Measurements from ENCODE around the gene RTL5.

DNA sequence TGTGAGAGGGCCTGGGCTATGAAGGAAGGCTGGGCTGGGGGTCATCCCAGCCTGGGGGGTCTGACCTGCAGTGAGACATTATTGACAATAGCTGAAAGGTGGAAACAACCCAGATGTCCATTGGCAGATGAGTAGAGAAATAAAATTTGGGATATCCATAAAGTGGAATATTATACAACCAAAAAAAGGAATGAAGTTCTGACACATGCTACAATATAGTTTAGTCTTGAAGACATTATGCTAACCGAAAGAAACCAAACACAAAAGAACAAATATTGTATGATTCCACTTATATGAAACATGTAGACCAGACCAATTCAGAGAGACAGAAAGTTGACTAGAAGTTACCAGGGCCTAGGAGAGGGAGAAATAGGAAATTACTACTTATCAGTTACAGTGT is 44.7 kb downstream of the RTL5 start:
- TF ChIP-seq, protein P1, sequence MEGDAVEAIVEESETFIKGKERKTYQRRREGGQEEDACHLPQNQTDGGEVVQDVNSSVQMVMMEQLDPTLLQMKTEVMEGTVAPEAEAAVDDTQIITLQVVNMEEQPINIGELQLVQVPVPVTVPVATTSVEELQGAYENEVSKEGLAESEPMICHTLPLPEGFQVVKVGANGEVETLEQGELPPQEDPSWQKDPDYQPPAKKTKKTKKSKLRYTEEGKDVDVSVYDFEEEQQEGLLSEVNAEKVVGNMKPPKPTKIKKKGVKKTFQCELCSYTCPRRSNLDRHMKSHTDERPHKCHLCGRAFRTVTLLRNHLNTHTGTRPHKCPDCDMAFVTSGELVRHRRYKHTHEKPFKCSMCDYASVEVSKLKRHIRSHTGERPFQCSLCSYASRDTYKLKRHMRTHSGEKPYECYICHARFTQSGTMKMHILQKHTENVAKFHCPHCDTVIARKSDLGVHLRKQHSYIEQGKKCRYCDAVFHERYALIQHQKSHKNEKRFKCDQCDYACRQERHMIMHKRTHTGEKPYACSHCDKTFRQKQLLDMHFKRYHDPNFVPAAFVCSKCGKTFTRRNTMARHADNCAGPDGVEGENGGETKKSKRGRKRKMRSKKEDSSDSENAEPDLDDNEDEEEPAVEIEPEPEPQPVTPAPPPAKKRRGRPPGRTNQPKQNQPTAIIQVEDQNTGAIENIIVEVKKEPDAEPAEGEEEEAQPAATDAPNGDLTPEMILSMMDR (IDR thresholded peaks at IDR 0.05), result no peak
- no peak for TF ChIP-seq POLR2A (IDR thresholded peaks at IDR 0.05)
